PFSK-1 (cell line): ENCODE measurements around the gene LDLRAP1.

ENCODE experiments used
- FOXP2 ChIP-seq: optimal IDR thresholded peaks from 2 replicates; pipeline ENCODE3; 2011; ENCODE audit warnings: borderline replicate concordance, control low read depth, inconsistent platforms; ENCODE audit not compliant: insufficient read depth; ENCODE audit errors: extremely low read length, extremely low read depth
- POLR2AphosphoS5 ChIP-seq: IDR thresholded peaks from 2 replicates; pipeline ENCODE4 v1.6.1; 2012; ENCODE audit warnings: low read depth, mild to moderate bottlenecking, control low read depth, low read length, moderate library complexity
- SIN3A ChIP-seq: IDR thresholded peaks from 2 replicates; pipeline ENCODE4 v1.6.1; 2012; ENCODE audit warnings: mild to moderate bottlenecking, low read length, moderate library complexity, borderline replicate concordance; ENCODE audit not compliant: insufficient read depth
- TAF1 ChIP-seq: IDR thresholded peaks from 2 replicates; pipeline ENCODE4 v1.6.1; 2012; ENCODE audit warnings: low read length, control low read depth, borderline replicate concordance; ENCODE audit not compliant: insufficient read depth
- TF ChIP-seq, protein P1 (sequence below), 2 experiments: IDR thresholded peaks; 2 replicates each; pipeline versions ENCODE4 v1.6.1 to v1.8.0; 2011 to 2012; ENCODE audit warnings: low read depth in 2 of 2, low read length in 2 of 2, control low read depth in 1 of 2, inconsistent platforms in 1 of 2, mild to moderate bottlenecking in 1 of 2, moderate library complexity in 1 of 2; ENCODE audit not compliant: insufficient read depth in 1 of 2

The LDLRAP1 gene

DNA sequence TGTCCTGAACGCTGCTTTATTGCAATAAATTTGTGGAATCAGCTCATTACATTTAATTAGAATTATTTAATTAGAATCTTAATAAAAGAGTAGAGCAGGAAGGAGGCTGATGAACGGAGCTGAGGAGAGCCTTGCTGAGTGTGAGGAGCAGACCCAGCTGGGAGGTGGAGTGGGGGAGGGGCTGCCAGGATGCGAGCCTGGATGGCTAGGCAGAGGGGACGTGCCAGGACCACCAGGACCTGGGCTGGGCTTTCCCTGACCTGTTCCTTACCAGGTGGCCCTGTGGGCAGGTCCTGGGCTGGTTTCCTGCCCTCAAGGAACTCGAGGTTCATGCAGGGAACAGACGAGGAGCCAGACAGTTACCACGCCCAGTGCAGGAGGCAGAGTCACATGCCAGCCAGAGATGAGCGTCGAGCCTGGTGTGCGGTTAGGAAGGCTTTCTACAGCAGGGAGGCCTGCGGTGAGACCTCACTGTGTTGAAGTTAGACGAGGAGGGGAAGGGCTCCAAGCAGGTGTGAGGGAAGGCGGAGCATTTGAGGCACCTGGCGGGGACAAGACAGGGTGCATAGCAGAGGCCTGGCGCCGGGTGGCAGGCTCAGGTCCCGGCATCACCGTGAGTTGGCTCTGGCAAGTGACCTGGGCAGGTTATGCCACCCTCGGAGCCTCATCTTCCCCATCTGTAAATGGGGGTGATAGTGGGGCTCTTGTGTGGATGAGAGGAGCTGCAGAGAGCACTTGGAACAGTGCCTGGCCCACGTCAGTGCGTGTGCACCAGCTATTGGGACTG lies 33.9 kb downstream of the LDLRAP1 start:
- TF ChIP-seq FOXP2: no peak
- TF ChIP-seq, protein P1, sequence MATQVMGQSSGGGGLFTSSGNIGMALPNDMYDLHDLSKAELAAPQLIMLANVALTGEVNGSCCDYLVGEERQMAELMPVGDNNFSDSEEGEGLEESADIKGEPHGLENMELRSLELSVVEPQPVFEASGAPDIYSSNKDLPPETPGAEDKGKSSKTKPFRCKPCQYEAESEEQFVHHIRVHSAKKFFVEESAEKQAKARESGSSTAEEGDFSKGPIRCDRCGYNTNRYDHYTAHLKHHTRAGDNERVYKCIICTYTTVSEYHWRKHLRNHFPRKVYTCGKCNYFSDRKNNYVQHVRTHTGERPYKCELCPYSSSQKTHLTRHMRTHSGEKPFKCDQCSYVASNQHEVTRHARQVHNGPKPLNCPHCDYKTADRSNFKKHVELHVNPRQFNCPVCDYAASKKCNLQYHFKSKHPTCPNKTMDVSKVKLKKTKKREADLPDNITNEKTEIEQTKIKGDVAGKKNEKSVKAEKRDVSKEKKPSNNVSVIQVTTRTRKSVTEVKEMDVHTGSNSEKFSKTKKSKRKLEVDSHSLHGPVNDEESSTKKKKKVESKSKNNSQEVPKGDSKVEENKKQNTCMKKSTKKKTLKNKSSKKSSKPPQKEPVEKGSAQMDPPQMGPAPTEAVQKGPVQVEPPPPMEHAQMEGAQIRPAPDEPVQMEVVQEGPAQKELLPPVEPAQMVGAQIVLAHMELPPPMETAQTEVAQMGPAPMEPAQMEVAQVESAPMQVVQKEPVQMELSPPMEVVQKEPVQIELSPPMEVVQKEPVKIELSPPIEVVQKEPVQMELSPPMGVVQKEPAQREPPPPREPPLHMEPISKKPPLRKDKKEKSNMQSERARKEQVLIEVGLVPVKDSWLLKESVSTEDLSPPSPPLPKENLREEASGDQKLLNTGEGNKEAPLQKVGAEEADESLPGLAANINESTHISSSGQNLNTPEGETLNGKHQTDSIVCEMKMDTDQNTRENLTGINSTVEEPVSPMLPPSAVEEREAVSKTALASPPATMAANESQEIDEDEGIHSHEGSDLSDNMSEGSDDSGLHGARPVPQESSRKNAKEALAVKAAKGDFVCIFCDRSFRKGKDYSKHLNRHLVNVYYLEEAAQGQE (IDR thresholded peaks at IDR 0.05; ENCODE audit: insufficient read depth in 1 of 2, low read depth in 2 of 2, low read length in 2 of 2): no peak
- no peak for TF ChIP-seq SIN3A
- no peak for TF ChIP-seq POLR2AphosphoS5
- no peak for TF ChIP-seq TAF1

DNA sequence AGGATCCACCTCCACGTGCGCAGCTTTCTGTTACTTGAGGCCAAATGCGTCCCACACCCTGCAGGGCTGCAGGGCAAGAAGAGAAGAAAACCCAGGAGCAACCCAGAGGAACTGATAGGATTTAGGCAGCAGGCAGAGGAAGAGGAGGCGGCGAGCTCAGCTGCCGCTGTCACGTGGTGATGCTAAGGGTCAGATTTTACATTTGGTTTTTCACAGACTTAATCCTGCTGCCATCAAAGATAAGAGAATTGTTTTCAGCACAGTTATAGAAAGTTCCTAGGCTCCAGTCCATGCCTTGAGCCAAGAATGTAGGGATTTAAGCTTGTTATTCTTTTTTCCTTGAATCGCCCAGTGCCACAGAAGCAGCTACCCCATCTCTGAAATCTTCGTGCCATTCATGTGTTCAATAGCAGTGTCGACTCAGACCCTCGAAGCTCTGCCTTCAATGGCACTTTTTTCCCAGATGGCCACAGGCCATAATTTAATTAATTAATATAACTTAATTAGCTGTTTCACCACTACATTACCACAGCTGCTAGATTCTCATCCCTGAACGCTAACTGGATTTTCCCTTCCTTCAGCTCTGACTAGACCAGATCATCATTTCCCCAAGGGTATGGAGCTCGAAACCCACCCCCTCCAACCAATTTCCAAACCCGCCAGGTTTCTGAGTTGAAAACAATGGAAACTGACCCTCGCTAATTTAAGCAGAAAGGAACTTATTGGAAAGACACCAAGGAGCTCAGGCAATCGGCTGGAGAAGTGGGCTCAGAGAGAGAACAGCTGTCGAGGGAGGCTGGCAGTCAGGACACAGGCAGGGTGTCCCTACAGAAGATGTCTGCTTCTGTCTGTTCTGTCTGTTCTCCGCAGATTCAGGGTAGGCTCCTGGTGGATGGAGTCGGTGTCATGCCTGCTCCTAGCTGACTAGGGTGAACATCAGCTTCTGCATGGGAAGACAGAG lies 36.2 kb downstream of the LDLRAP1 start:
- TF ChIP-seq SIN3A (no peak), FOXP2 (no peak), POLR2AphosphoS5 (no peak), TAF1 (no peak)
- TF ChIP-seq, protein P1 (IDR thresholded peaks at IDR 0.05; ENCODE audit: insufficient read depth in 1 of 2, low read depth in 2 of 2, low read length in 2 of 2): no peak

DNA sequence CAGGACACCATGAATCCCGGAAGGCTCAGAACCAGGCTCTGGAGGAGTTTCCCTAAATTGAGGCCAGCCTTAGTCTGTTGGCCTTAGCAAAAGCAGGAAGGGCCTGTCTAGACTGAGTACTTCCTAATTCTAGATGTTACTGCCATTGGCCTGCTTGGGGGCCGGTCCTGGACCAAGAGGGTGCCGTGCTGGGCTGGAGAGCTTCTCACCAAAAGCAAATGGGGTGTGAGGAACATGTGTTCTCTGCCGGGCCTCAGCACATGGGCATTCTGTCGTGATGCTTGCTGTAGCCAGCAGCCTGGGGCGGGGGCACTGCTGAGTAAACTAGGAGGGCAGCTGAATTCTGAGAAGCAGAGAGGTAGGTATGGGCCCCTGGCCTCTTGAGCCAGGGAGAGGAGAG lies 37.5 kb downstream of the LDLRAP1 start:
- TF ChIP-seq TAF1 (no peak), FOXP2 (no peak), SIN3A (no peak), POLR2AphosphoS5 (no peak)
- TF ChIP-seq, protein P1 (IDR thresholded peaks at IDR 0.05; ENCODE audit: insufficient read depth in 1 of 2, low read depth in 2 of 2, low read length in 2 of 2): no peak

DNA sequence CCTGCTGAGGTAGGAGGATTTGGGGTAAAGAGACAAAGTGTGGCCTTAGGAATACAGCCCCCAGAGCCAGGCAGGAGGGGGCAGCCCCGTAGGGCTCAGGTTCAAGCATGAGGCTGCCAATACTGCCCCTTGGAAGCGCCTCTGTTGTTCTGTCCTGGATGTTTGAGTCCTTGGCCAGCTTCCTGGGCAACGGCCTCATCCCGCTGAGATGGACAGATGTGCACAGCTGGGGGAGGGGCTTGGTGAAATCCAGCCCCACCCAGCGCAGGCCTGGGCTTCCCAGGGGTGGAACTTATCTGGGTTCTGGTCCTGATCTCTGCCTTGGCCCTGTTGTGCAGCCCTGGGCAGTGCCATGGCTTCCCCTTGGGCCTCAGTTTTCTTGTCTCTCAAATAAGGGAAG lies 38.4 kb downstream of the LDLRAP1 start:
- TF ChIP-seq TAF1 (no peak), POLR2AphosphoS5 (no peak), SIN3A (no peak), FOXP2 (no peak)
- TF ChIP-seq, protein P1 (IDR thresholded peaks at IDR 0.05; ENCODE audit: insufficient read depth in 1 of 2, low read depth in 2 of 2, low read length in 2 of 2): no peak
